Measurements from ENCODE around the gene EPHA4.

Gene EPHA4

DNA sequence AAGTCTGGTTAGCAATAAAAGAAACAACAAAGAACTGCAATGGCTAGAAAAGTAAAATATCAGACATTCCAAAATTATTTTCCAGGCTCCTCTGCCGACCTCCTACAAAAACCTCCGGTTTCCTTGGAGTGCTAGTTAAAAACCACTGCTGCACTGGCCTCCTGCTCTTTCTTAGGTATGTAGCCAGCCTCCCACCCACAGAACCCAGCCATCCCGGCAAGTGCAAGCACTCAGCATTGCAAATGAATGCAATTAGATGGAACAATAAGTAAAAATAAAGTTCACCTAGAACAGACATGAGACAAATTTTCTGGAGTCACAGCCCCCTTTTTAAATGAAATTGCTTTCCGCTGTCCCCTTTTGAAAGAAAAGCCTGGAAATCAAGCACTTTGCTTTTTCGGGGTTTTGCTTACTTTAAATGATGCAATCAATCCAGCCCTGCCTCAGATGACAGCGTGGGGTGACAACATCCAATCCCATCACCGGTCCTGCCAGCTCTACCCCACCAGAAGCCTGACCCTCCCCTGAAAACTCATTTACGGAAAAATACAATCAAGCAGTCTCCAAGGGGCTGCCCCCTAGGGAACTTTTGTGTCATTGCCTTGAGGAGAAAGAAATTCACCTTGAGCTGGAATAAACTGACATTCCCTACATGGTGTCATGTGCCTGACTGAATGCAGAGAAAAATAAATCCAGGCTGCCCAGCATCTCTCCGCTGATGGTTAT is 199.8 kb downstream of the EPHA4 start:
- Histone ChIP-seq H3K9me2 (replicated peaks; ENCODE audit: insufficient read depth, low read length) (no peaks in the 10 kb centered on the region), H3K9me3 (replicated peaks; ENCODE audit: insufficient read depth, low read length) (no peaks in the 10 kb centered on the region), H3K27me3 (replicated peaks; ENCODE audit: insufficient read depth, low read length) (no peaks in the 10 kb centered on the region), H3K79me2 (ENCODE audit: low read length) (no peaks in the 10 kb centered on the region), H4K20me1 (ENCODE audit: insufficient read depth, low read length) (no peaks in the 10 kb centered on the region), H3K4me1 (ENCODE audit: low read length) (no peaks in the 10 kb centered on the region), H3K36me3 (replicated peaks; ENCODE audit: insufficient read depth, low read length) (no peaks in the 10 kb centered on the region), H2AFZ (ENCODE audit: low read length) (no peak overlapping the region), H3K27ac (ENCODE audit: low read length) (no peak overlapping the region), H3K4me2 (ENCODE audit: low read depth, low read length) (no peak overlapping the region), H3F3A (ENCODE audit: insufficient read depth, low read length) (no peaks in the 10 kb centered on the region), H3K4me3 (ENCODE audit: low read length) (no peak overlapping the region), H3K9ac (ENCODE audit: low read length) (no peak overlapping the region)
- no peak for DNase-seq
- TF ChIP-seq EZH2 (optimal IDR thresholded peaks at IDR 0.05; ENCODE audit: low read depth, low read length): no peak
- no peak for TF ChIP-seq EZH2phosphoT487 (IDR thresholded peaks at IDR 0.05; ENCODE audit: low read length)

DNA sequence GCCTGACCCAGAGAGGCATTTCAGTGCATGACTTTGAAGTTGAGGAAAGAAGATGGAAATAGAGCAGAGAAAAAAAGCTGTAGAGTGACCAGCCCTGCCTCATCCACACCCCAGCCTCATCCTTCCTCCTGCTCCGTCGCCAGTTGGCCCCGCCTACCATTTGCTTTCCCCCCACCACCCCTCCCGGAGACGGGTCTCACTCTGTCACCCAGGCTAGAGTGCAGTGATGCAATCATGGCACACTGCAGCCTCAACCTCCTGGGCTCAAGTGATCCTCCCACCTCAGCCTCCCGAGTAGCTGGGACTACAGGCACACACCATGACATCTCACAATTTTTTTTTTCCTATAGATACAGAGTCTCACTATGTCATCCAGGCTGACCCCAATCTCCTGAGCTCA is 200.8 kb downstream of the EPHA4 start:
- H3K9me2 ChIP-seq (replicated peaks; ENCODE audit: insufficient read depth, low read length): no peaks in the 10 kb centered on the region
- H3F3A ChIP-seq (ENCODE audit: insufficient read depth, low read length): no peaks in the 10 kb centered on the region
- H3K4me1 ChIP-seq (ENCODE audit: low read length): no peaks in the 10 kb centered on the region
- no peaks in the 10 kb centered on the region for H3K9me3 ChIP-seq (replicated peaks; ENCODE audit: insufficient read depth, low read length)
- no peak overlapping the region for H3K4me2 ChIP-seq (ENCODE audit: low read depth, low read length)
- no peak for DNase-seq
- no peaks in the 10 kb centered on the region for H3K27me3 ChIP-seq (replicated peaks; ENCODE audit: insufficient read depth, low read length)
- no peaks in the 10 kb centered on the region for H3K79me2 ChIP-seq (ENCODE audit: low read length)
- TF ChIP-seq EZH2phosphoT487 (IDR thresholded peaks at IDR 0.05; ENCODE audit: low read length): no peak
- TF ChIP-seq EZH2 (optimal IDR thresholded peaks at IDR 0.05; ENCODE audit: low read depth, low read length): no peak
- TF ChIP-seq, protein P1, sequence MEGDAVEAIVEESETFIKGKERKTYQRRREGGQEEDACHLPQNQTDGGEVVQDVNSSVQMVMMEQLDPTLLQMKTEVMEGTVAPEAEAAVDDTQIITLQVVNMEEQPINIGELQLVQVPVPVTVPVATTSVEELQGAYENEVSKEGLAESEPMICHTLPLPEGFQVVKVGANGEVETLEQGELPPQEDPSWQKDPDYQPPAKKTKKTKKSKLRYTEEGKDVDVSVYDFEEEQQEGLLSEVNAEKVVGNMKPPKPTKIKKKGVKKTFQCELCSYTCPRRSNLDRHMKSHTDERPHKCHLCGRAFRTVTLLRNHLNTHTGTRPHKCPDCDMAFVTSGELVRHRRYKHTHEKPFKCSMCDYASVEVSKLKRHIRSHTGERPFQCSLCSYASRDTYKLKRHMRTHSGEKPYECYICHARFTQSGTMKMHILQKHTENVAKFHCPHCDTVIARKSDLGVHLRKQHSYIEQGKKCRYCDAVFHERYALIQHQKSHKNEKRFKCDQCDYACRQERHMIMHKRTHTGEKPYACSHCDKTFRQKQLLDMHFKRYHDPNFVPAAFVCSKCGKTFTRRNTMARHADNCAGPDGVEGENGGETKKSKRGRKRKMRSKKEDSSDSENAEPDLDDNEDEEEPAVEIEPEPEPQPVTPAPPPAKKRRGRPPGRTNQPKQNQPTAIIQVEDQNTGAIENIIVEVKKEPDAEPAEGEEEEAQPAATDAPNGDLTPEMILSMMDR (IDR thresholded peaks at IDR 0.05; ENCODE audit: low read length): no peak
- H3K36me3 ChIP-seq (replicated peaks; ENCODE audit: insufficient read depth, low read length): no peaks in the 10 kb centered on the region
- no peak overlapping the region for H3K9ac ChIP-seq (ENCODE audit: low read length)
- no peak overlapping the region for H3K27ac ChIP-seq (ENCODE audit: low read length)
- H2AFZ ChIP-seq (ENCODE audit: low read length): no peak overlapping the region
- H3K4me3 ChIP-seq (ENCODE audit: low read length): no peak overlapping the region
- no peaks in the 10 kb centered on the region for H4K20me1 ChIP-seq (ENCODE audit: insufficient read depth, low read length)

DNA sequence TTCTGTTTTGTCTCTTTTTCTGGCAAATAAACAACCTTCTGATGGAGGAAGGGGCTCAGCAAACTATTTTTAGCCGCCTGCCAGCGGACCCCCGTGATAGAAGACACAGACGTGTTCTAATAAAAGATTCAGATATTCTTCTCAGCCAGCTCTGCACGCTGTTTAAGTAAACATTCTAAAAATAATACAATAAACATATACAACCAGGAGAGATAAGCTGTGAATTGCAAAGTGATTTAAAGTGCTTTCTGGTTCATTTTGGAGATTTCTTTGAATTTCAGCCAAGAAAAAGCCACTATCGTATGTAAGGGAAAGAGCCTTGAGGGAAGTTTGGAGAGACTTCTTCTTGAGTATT is 201.3 kb downstream of the EPHA4 start:
- Histone ChIP-seq H3K9me3 (replicated peaks; ENCODE audit: insufficient read depth, low read length) (no peaks in the 10 kb centered on the region), H2AFZ (ENCODE audit: low read length) (no peak overlapping the region), H3K27me3 (replicated peaks; ENCODE audit: insufficient read depth, low read length) (no peaks in the 10 kb centered on the region), H3K9ac (ENCODE audit: low read length) (no peak overlapping the region), H3K27ac (ENCODE audit: low read length) (no peak overlapping the region), H3K4me3 (ENCODE audit: low read length) (no peak overlapping the region), H3K79me2 (ENCODE audit: low read length) (no peaks in the 10 kb centered on the region), H3F3A (ENCODE audit: insufficient read depth, low read length) (no peaks in the 10 kb centered on the region), H4K20me1 (ENCODE audit: insufficient read depth, low read length) (no peaks in the 10 kb centered on the region), H3K9me2 (replicated peaks; ENCODE audit: insufficient read depth, low read length) (no peaks in the 10 kb centered on the region), H3K4me1 (ENCODE audit: low read length) (no peaks in the 10 kb centered on the region), H3K36me3 (replicated peaks; ENCODE audit: insufficient read depth, low read length) (no peaks in the 10 kb centered on the region), H3K4me2 (ENCODE audit: low read depth, low read length) (no peak overlapping the region)
- TF ChIP-seq EZH2 (optimal IDR thresholded peaks at IDR 0.05; ENCODE audit: low read depth, low read length) (no peak), EZH2phosphoT487 (IDR thresholded peaks at IDR 0.05; ENCODE audit: low read length) (no peak)
- TF ChIP-seq, protein P1 (IDR thresholded peaks at IDR 0.05; ENCODE audit: low read length): no peak
- no peak for DNase-seq
